HS-27A (cell line): ENCODE measurements around the gene GOLT1A.
A peak's percentile ranks its signal among the peaks of the same experiment; 100 is the strongest.

Experiments
- DNase-seq: peaks from one replicate; pipeline ENCODE4 v3.0.0-alpha.2; 2012; ENCODE audit warnings: low read depth, missing footprints

GOLT1A gene

DNA sequence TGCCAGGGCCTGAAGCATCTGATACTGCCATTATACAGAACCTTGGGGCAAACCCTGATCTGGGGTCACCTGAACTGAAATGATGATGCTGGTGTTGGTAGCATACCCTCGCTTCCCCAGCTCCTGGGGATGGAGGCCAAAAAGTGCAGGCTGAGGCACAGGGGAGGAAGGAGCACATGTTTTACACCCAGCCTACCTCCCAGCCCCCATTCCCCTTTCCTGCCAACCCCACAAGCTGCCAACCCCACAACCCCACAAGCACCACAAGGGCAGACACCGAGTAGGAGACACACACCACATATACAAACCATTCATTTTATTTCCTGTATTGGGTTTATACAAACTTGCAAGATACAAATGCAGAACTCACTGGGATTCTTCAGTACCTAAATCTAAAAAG, 4.8 kb upstream of the GOLT1A start:
- DNase-seq, result no peak

DNA sequence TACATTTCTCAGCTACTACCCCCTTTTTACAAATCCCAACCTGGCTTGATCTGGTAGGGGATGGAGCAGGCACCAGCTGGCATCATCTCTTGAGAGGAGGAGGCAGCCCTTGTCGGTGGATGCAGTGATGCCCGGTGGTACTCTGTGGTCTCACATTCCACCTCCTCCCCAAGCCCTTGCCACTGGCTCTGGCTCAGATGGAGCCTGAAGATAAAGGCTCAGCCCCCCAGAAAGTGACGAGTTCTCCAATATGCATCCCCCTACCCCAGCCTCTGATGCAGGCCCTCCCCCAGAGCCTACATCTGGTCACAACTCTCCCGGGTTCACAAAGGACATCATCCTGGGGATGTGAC, 3.8 kb upstream of the GOLT1A start:
- no peak for DNase-seq

DNA sequence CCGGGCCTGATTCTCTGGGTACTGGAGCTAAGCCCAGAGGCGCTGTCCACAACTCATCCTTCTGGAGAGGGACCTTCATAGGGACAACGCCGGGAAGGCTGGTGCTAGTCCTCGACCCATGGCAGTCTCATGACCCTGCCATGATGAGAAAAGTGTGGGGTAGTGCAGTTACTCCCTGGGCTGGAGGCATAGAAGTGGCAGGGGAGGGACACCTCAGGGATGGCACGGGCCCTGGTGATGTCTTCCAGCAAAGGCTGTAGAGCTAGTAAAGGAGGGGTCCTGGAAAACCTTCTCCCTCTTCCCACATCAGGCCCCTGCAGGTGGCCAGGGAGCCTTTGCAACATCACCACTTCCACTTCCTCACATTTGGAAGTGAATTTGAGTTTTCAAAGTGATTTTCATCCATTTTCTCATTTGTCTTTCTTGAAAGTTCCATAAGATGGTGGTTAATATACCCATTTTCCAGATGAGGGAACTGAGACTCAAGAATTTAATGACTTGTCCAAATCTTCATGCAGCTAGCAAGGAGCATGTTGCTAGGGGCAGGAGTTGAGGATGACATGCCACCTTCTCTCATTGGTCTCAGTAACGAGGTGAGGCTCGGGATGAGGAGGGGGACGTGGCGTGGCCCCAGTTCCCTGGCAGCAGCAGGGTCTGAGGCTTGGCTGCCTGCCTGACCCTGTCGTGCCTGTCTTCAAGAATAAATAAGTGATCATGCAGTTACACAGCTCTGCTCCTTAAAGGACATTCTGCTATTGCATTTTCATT, 3.3 kb upstream of the GOLT1A start:
- DNase-seq, result no peak

DNA sequence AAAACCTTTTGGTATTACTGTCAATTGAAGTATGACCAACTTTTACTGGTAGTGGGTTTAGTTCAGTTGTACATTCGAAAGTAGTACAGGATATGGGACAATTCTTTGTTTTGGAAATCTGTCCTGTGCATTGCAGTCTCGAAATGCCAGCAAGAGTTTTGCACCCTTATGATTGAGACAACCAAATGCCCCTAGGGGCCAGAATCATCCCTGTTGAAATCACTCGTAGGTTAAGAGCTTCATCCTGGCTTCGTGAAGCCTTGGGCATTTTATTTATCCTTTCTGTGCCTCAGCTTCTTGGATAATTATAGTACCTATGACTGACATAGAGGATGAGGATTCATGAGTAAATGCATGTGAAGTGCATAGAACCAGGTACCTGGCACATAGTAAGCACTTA, 2.4 kb upstream of the GOLT1A start:
- no peak for DNase-seq

DNA sequence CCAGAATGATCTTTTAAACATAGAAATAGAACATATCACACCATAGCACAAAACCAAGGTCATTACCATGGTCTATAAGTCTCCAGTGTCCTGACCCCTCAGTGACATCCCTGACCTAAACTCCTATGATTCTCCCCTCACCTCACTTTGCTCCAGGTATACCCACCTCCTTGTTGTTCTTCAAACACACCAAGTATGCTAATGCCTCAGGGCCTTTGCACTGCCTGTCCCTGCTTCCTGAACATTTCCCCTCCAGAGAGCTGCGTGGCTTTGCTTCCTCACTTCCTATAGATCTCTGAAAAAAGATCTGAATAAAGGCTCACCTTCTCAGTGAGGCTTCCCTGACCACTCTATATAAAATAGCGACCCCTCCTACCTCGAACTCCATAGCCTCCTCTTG, 1.1 kb downstream of the GOLT1A start:
- no peak for DNase-seq

DNA sequence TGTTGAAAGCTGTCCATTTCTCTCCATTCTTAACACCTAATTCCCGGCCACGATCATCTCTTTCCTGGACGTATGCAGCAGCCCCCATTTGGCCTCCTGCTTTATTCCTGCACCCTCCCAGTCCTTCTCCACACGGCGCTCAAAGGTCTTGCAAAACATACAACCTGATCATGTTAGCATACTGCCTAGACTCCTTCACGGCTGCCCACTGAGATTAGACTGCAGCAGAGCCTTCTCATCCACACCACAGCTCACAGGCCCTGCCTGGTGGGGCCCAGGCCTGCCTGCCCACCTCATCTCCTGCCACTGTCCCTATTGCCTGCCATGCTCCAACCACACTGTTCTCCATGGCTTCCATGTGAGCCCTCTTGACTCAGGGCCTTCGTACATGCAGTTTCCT, 2.7 kb downstream of the GOLT1A start:
- no peak for DNase-seq

DNA sequence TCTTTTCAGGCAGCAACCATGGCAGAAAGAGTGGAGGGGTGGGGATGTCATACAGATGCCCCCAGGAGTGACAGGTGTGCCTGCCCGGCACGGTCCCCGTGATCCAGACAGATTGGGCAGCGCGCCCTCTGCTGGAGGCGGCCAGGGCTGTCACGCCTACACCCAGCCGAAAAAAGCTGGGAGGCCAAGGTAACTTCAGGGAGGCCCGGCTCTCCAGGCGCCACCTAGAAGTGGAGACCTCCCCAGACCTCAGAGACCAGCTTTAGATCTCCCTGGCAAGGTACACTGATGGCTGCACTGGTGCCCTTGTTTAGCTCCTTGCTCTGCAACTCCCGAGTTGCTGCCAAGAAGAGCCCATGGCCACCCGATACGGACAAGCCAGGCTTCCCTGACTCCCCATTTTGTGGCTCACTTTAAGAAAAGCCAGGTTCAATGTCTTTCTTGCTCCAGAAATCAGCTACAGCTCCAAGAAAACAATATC, 6.6 kb downstream of the GOLT1A start:
- DNase-seq, result no peak

DNA sequence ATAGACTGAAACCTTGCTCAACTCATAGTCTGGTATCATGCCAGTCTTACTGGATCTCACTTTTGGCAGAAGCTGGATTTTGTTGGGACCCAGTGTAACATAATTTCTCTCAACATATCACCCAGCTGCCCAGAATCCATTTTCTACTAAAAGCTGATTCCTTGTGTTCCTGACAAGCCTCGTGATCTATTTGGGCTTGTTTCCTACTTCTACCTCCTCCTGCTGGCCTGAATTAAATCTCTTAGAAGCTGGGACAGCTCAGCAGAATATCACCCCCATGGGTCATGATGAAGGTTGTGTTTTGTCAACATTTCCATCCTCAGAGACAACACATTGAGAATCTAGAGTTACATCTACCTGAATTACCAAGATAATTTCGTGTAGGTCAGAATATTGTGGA, 7.7 kb downstream of the GOLT1A start:
- DNase-seq, result no peak

DNA sequence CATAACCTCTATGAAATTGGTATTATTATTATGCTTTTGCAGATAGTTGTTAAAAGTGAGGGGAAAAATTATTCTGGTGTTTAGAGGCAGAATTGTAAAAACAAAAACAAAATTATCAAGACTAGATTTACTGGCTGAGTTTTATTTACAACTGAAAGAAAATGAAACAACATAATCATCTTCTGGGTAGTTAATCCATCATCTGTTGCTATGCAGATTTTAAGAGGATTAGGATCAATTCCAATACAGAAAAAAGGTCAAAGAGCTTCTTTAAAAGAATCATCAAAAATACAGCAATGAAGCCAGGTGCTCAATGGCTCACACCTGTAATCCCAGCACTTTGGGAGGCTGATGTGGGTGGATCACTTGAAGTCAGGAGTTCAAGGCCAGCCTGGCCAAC, 8.3 kb downstream of the GOLT1A start:
- no peak for DNase-seq

DNA sequence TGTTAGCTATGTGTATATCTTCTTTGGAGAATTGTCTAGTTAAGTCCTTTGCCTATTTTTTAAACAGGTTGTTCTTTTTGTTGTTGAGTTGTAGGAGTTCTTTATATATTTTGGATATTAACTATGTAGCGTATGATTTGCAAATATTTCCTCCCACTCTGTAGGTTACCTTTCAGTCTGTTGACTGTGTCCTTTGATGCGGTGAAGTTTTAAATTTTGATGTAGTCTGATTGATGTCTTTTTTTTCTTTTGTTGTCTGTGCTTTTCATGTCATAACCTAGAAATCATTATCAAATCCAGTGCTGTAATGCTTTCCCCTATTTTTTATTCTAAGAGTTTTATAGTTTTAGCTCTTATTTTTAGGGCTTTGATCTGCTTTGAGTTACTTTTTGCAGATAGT, 8.8 kb downstream of the GOLT1A start:
- no peak for DNase-seq

DNA sequence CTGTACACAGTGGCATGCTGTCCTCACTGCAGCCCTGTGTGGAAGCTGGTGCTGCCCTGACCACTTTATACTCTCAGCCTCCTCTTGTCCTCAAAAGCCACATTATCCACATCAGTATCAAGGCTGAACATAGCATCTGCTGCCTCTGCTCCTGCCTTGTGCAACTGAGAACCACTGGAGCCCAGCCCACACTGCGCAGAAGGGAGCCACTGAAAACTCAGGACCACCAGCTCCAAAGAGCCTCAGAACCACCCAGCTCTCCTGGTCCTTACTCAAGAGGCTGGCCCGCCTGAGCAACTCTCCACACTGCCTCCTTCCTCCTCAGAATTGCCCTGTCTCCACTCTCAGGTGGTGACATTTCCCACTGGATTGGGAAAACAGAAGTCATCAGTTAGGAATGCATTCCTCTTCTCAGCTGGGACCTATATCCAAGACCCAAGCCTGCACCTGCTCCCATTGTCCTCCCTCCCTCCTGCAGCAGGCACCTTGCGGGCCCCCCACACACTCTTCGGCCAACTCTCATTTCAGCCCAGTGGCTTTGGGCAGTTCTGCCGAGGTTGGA, 10.5 kb downstream of the GOLT1A start:
- DNase-seq, result no peak

DNA sequence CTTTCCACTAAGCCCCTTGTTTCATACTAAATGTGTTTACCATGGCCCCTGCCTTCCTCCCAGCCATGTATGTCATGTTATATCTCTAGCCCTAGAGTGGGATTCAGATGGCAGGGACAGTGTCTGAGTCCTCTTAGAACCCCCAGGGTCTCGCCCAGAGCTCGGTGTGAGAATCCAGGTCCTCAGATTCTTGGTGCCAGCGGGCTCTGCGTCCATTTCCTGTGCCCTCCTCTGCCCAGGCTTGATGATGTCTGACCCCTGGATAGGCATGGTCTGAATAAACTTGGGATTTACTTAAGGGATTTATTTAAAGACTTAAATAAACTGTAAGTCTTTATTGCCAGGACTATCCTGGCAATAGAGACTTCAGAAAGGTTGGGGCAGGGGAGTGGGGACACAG, 11.3 kb downstream of the GOLT1A start:
- DNase-seq, result no peak

DNA sequence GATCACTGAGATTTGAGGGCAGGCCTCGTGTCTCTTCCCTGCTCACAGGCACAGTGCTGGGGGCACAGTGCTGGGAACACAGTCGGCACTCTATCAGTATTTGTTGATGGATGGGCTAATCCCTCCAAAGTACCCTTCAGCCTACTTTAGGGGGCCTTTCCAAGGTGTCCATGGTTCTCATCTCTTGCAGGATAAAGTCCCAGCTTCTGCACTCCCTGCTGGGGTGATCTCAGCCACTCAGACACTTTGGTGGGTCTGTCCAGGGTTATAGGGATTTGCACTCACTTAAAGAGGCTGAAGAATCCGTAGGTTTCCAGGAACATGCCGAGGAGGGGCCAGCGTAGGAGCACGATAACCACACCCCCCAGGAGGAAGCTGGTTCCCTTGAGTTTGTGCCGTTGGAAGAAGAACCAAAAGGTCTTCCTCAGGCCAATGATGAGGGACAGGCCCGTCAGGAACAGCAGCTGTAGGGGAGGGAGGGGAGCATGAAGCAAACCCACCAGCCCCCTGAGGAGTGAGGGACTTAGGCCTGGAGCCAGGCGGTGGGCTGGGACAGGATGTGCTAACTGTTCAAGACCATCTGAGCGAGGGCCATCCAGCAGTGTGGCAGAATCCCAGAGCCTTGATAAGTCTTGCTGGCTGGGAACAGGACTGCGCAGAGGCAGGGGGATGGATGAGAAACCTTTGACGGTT, 12.3 kb downstream of the GOLT1A start:
- DNase-seq, result no peak

DNA sequence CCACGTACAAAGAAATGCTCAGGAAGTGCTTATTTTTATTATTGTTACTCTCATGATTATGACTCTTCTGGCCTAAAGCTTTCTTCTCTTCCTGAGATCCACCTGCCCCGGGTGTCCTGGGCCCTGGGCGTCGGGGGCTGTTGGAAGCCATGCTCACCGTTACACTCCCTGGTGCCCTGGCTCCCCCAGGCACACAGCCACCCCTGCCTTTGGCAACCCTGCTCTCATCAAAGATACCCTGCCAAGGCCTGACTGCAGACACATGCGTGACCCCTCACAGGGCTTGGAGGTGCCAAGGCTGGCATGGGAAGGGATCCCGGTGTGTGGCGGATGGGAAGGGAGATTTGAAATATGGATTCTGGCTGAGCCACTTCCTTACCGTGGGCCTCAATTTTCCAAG, 14.2 kb downstream of the GOLT1A start:
- DNase-seq, result no peak

DNA sequence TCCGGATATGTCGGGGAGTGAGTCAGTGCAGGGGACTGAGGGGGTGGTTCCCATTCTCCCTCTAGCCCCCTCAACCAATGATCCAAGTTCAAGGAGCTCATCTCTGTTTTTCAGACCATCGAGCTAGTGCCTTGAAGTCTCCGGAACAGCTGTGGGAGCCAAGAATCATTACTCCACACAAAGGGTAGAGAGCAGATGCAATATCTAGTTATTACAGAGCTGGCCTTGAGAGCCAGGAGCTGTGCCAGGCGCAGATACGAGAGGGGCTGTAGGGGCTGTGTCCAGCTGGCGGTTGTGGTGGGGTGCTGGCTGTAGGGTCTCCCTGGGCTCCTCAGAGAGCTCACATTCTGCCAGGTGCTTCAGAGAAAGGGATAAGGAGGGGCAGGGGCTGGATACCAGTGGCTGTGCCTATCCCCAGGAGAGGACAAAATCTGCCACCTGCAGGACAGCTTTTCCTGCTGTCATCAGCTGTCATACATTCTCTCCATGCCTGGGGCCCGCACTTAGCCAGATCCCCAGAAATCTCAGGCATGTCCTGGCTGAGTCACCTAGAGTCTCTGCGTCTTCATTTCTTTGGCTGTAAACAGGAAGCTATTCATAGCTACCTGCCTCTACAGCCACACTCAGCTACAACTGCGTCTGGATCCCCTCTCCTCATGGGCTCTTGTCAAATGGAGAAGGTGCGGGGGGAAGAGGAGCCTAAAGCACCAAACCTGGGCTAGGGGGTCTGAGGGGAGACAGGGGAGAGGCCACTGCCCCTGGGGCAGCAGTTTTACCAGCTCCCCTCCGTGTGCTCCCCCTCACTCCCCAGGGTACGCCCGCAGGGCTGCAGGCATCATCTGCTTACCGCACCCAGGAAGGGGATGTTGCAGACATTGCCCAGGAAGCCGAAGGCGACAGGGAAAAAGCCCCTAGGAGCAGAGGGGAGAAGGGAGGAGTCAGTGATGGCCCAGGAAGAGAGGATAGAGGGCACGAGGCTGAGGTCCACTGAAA, 15.1 kb downstream of the GOLT1A start:
- peak; percentile 76 for DNase-seq

DNA sequence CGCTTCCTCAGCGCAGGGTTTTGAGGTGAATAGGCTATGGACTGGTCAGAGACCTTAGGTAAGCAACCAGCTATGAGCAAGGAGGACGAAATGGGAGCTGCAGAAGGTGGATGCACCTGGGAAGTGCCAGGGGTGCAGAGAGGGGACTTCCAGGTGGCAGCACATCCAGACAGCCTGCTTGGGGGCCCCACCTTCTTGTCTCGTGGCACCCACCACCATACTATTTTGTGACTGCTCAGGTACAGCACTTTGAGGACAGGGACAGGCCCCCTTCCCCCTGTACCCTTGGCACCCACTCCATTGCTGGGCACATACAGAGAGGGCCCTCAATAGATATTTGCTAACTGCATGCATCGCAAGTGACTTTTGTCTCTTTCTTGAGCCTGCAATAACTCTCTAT, 16.7 kb downstream of the GOLT1A start:
- no peak for DNase-seq

DNA sequence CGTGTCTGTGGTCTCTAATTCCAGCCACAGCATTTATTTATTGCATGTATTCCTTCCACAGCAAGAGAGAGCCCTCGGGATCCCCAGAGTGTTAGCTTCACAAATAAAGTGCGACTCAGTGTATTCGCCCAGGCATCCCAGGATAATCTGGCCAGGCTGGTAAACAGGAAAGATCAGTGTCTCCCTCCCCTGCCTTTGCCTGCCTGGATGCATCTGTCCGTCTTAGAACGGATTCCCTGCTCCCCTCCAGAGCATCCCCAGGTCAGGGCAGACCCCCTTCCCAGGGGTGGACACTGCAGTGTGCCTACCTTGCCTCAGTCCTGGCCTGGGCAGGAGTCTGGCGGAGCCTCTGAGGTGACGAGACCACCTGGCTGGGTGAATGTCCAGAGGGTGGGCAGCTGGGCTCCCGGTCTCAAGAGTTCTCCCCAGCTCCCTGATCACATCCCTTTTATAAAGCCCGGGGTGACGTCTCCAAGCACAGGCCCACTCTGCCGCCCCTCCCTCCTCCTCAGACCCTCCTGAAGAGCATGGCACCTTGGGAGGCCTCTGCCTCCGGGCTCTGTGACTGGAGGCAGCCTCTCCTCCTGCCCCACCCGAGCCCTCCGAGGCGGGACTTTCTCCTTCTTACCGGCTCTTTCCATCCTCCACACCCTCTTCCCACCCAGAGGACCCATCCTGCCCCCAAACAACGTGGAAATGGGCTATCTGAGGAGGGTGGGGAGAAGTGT, 17.6 kb downstream of the GOLT1A start, which contains the start of gene KISS1:
Gene KISS1 (minus strand): TSS at position 424 of the 728 bp plus-strand sequence. CDS start 3,615 bp downstream, outside the sequence.
- DNase-seq, result no peak

DNA sequence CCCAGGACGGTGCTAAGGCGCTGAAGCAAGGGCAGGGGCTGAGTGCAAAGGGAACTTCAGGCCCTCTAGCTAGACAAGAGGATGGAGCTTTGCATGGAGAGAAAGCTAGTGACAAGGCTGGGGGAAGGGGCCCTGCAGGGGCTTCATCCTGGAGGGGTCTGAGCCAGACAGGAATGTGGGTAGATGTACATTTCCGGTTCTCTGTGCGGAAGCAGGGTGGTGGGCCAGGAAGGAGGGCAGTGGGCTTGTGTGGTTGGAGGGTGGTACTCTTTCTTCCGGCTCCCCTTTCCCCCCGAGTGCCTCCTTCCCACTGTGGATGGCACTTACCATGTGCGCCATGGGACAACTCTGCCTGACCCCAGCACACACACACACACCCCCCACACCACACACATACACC, 19.0 kb downstream of the GOLT1A start:
- DNase-seq, result no peak

DNA sequence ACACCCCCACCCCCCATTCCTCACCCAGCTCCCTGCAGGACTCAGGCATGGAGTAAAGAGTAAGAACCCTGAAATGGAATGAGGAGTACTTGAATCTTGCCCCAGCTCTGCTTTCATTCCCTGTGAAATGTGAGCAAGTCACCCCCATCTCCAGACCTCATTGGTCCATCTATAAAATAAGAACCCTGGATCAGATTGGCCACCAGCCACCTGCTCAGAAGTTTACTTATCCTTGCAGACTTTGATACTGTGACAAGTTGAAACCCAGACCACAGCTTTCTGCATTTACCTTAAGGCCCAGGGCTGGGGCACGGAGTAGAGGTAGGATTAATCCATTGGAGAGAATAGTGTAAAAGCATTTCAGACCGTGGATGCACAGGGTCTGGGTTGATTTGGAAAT, 19.7 kb downstream of the GOLT1A start:
- DNase-seq, result no peak

DNA sequence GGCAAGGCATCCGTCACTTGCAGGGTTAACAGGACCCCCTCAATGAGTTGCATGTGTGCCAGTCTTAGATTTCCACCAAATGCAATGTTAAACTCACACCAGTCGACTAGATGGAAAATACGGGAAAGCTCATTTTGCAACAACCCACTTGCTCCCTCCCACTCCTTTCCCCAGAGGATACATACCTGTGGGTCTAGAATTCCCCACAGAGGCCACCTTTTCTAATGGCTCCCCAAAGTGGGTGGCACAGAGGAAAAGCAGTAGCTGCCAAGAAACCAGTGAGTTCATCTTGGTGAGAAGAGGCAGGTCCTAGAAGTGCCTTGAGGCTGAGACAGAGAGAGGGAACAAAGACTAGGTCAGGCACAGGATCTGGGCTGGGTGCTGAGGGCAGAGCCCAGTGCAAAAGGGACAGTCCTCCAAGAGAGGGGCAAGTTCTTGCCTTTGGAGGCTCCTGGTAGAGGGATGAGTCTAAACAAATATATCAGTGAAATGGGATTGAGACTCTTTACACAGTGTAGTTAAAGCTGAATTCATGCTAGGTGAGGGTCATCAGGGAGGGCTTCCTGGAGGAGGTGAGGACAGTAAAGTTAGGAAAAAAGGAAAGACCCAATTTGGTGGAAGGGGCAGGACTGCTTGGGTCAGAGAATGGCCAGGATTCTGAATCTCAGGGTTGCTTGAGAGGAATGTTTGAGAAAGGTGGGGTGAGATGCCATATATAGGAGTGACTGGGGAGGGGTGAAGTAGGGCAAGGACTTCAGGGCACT, 21.0 kb downstream of the GOLT1A start:
- DNase-seq, result no peak

DNA sequence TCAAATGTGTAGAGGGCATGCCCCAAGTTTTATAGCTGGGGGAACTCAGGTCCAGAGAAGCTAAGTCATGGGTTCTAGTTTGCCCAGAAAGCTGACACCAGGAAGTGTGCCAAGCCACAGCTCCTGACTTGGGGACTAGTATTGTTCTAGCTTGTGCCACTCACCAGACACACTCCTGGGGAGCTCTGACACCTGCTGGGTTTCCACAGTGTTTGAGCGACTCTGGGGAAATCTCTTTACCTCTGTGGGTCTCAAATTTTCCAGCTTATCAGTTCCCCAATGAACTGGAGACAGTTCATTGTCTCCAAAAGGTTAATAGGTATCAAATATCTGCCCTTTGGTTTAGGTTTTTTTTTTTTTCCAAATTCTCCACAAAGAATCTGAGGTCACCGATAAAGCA, 21.7 kb downstream of the GOLT1A start:
- DNase-seq, result no peak
